Coronary artery (tissue), 2 donors: ENCODE measurements around the gene FERD3L.
A peak's percentile ranks its signal among the peaks of the same experiment; 100 is the strongest.

Experiments
- DNase-seq: peaks from one replicate; pipeline ENCODE4 v3.0.0-alpha.2; 2017; ENCODE audit warnings: low spot score
- H3K27ac ChIP-seq, 2 donors: fragments of 200-600 bp; sonication (generic); one replicate each; pipeline ENCODE4 v1.5.1; 2016 to 2019
- H3K4me3 ChIP-seq: fragments of 200-600 bp; sonication (generic); 2 replicates; pipeline ENCODE4 v1.5.1; 2016; ENCODE audit warnings: mild to moderate bottlenecking, moderate library complexity
- TF ChIP-seq, protein P1 (sequence below): fragments of 200-600 bp; sonication (generic); IDR thresholded peaks from one replicate; pipeline ENCODE4 v1.5.1; 2019; ENCODE audit warnings: antibody characterized with exemption

FERD3L gene

GRCh38 chr7:19117091-19117869, 27.9 kb downstream of the FERD3L start, which contains the start of gene TWIST1:
TWIST1 (minus strand) TSS chr7:19117636; CDS start chr7:19117321, 315 bp downstream.
- TF ChIP-seq, protein P1, sequence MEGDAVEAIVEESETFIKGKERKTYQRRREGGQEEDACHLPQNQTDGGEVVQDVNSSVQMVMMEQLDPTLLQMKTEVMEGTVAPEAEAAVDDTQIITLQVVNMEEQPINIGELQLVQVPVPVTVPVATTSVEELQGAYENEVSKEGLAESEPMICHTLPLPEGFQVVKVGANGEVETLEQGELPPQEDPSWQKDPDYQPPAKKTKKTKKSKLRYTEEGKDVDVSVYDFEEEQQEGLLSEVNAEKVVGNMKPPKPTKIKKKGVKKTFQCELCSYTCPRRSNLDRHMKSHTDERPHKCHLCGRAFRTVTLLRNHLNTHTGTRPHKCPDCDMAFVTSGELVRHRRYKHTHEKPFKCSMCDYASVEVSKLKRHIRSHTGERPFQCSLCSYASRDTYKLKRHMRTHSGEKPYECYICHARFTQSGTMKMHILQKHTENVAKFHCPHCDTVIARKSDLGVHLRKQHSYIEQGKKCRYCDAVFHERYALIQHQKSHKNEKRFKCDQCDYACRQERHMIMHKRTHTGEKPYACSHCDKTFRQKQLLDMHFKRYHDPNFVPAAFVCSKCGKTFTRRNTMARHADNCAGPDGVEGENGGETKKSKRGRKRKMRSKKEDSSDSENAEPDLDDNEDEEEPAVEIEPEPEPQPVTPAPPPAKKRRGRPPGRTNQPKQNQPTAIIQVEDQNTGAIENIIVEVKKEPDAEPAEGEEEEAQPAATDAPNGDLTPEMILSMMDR: no peak
- Histone ChIP-seq H3K27ac (peak within 1 kb of the TSS; percentile 51 to 80), H3K4me3 (peak within 1 kb of the TSS; percentile 83)
- no peak for DNase-seq

DNA sequence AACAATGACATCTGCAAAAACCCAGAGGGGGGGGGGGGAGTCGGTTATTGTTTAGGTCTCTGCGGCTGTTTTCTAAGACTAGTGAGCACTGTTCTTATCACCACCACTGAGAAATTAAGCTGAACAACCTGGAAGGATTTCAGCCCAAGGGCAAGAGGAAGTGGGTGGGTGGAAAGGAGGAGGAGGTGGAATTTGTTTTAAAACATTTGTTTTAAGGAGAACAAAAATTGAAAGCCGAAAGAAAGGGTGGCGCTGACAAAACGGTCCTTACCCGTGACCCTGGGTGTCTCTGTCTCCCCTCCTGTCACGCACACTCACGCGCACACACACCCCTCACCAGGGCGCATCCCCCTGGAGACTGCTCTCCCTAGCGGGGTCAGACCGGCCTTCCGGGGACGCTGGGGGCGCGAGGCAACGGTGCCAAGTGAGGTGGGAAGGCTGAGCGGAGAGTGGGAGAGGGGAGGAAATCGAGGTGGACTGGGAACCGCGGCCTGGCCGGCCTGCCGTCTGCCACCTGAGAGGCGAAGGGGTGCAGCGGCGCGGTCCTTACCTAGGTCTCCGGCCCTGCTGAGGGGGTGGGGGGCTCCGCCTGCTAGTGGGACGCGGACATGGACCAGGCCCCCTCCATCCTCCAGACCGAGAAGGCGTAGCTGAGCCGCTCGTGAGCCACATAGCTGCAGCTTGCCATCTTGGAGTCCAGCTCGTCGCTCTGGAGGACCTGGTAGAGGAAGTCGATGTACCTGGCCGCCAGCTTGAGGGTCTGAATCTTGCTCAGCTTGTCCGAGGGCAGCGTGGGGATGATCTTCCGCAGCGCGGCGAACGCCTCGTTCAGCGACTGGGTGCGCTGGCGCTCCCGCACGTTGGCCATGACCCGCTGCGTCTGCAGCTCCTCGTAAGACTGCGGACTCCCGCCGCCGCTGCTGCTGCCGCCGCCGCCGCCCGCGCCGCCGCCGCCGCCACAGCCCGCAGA, 28.8 kb downstream of the FERD3L start:
- peak overlapping the region; percentile 51 to 80 for H3K27ac ChIP-seq
- peak overlapping the region; percentile 83 for H3K4me3 ChIP-seq
- TF ChIP-seq, protein P1: no peak
- no peak for DNase-seq

DNA sequence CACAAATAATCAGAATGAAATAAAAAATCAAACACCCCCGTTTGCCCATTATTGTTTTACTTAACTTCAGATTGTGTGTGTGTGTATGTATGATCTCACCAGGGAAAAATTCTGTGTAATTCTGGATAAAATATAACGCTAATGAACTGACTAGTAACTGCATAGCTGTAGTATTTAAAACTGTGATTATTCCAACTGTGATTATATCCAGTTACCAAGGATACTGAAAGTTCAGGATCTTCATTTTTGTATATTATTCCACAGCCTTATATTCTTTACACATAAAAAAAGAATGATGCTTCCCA, 30.7 kb downstream of the FERD3L start:
- DNase-seq: no peak
- TF ChIP-seq, protein P1: no peak
- peak overlapping the region; percentile 4 for H3K4me3 ChIP-seq
- H3K27ac ChIP-seq: no peak overlapping the region

- TF ChIP-seq, protein P1: no peak
- Histone ChIP-seq H3K4me3 (no peak overlapping the region), H3K27ac (no peak overlapping the region)
- DNase-seq: no peak
Measured at GRCh38 chr7:19113855-19114550, 31.2 kb downstream of the FERD3L start.

DNA sequence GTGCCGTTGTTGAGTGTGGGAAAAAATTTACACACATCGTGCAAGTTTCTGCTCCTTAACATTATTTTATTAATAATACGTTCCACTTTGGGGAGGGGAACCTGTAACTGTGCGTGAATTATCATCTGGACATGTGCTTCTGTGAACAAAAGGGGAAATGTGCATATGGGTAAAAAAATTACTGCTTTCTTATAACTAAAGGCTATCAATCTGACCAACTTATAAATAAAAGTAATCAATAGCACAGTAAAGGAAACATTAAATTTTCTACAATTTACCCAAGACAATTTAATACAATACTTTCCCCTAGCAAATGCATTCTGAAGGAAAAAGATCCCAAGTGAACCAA, 32.2 kb downstream of the FERD3L start:
- TF ChIP-seq, protein P1: no peak
- no peak for DNase-seq
- no peak overlapping the region for H3K4me3 ChIP-seq
- H3K27ac ChIP-seq: peak overlapping the region in 1 of 2 donors; percentile 4

- TF ChIP-seq, protein P1: no peak
- H3K4me3 ChIP-seq: peak overlapping the region; percentile 51
- no peak for DNase-seq
- H3K27ac ChIP-seq: peak overlapping the region in 1 of 2 donors; percentile 4
Measured at GRCh38 chr7:19112274-19113001, 32.8 kb downstream of the FERD3L start.
